GM19025 (cell line): ENCODE data around the gene RNASEH2A.
"Not testable (repeated sequence)": the region's sequence is repeated elsewhere in the genome, so short reads cannot be mapped to it uniquely, and the experiment has no call there.

Source experiments
- ATAC-seq: cut with Tn5 transposase; IDR thresholded peaks from one replicate; pipeline ENCODE4 v1.9.1; 2021; ENCODE audit warnings: mild to moderate bottlenecking, low read depth, moderate library complexity; ENCODE audit not compliant: unreplicated experiment

Gene RNASEH2A

GRCh38 chr19:12825254-12826131, 19.1 kb downstream of the RNASEH2A start:
- no peak for ATAC-seq

DNA sequence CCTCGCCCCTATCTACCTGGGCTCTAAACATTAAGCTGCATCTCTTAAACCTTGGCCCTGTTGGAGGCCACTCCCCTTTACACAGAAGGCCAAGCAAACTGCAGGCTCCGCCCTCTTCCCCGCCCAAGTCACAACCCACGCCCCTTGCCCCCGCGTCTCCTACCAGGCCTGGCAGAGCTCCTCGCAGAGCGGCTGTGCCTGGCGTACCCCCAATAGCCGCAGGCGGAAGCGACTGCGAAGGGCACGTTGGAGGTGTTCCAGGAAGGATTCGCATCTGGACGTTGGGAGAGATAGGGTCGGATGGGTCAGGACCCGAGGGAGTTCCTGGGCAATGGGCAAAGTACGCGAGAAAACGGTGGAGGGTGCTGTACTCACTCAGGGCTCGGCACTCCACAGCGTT, 22.1 kb downstream of the RNASEH2A start:
- ATAC-seq: no peak

DNA sequence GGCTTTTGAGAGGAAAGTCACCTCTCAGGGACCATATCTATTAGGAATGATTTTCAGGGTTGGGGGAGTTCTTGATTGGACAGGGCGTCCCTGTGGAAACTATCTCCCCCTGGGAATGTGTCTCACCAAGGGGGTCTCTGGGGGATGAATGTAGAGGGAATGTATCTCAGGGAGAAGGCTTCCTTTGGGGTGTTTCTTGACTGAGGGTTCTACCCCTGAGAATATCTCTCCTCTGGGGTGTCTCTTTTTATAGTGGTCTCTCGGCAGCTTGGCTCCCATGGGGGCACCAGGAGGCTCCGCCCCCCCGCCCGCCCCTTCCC, 27.0 kb downstream of the RNASEH2A start:
- no peak for ATAC-seq

DNA sequence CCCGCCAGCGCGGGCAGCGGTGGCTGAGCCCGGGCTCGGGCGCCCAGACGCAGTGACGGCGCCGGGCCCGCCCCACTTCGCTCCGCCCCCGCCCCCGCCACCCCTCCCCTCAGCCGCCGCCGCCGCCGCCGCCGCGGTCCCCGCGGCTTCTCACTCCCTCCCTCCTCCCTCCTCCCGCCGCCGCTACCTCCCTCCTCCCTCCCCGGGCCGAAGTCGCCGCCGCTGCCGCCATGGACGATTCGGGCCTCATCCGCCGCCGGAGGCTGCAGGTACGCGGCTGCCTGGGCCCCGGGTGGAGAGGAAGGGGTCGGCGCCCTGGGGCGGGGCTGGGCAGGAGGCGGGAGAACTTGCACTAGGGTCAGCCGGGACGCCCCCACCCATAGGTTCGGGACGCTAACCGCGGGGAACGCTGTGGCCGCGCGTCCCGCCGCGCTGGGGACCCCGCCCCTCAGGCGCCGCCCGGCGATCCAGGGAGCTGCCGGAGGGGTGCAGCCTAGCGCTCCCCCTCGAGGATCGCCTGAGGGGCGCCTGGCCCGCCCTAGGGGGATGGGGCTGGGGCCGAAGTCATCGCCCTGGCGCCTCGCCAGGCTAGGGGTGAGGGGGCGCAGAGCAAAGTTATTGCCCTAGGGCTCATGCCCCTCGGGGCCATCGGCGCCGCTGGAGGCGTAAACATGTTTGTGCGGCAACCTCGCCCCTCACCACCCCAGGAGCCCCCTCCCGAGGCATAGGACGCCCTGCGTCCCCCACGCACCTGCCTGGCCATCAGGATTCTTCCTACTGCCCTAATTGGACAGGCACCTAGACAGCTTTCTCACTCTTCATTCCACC, 27.6 kb downstream of the RNASEH2A start:
- no peak for ATAC-seq

DNA sequence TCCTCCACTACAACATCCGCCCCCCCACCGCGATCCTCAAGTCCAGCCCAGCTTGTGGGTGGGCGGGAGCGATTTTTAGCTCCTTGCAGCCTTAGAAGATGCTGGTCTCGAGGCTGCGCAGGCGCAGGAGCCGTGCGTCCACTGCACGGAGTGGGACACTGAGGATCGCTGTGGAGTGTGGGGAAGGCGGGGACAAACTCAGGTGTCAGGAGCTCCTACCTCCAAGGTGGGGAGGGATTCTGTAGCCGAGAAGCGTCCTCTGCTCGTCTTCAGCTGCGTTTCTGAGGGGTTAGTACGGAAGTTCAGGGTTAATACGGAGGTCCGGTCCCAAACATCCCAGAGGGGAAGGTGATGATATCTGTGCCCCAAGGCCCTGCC, 28.2 kb downstream of the RNASEH2A start, which contains the start of gene RTBDN:
Gene RTBDN, minus strand, starts transcription at position 14 of the 378 bp plus-strand sequence. CDS start 4,600 bp downstream, outside the sequence.
- ATAC-seq: no peak

- no peak for ATAC-seq
Observed at GRCh38 chr19:12834976-12835757, 28.8 kb downstream of the RNASEH2A start.

GRCh38 chr19:12836529-12836863, 30.1 kb downstream of the RNASEH2A start:
- ATAC-seq: no peak

- ATAC-seq: no peak
Observed at GRCh38 chr19:12837225-12837624, 30.8 kb downstream of the RNASEH2A start.

DNA sequence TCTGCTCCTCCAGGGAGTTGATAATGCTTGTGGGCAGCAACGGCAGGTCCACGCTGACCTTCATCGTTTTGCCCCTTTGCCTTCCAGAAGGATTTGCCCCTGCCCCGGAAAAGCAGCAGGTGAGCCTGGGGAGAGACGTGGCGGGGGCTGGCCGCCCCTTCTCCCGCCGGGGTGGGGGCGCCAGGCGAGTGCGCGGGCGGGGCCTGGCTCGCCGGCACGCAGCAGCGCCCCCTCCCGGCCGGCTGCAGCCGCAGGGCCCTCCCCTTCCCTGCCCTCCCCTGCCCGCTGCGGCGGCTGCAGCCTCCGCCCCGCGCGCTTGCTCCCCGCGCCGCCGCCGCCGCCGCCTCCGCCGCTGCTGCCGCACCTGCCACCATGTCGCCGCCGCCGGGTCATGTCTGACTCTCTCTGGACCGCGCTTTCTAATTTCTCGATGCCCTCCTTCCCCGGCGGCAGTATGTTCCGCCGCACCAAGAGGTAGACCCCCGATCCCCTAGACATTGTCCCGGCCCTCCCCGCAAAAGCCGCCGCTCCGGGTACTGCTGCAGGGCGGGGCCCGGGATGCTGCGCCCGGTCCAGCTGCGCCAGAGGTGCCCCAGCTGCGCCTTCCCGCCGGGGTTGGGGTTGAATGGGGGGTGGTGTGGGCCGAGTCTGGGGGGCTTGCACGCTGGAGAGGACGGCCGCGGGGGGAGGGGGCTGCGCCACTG, 31.9 kb downstream of the RNASEH2A start, which contains the start of gene MAST1:
Gene MAST1, plus strand, starts transcription at position 334 of the 704 bp plus-strand sequence. Its CDS starts 58 bp downstream, at position 392.
- ATAC-seq: no peak

DNA sequence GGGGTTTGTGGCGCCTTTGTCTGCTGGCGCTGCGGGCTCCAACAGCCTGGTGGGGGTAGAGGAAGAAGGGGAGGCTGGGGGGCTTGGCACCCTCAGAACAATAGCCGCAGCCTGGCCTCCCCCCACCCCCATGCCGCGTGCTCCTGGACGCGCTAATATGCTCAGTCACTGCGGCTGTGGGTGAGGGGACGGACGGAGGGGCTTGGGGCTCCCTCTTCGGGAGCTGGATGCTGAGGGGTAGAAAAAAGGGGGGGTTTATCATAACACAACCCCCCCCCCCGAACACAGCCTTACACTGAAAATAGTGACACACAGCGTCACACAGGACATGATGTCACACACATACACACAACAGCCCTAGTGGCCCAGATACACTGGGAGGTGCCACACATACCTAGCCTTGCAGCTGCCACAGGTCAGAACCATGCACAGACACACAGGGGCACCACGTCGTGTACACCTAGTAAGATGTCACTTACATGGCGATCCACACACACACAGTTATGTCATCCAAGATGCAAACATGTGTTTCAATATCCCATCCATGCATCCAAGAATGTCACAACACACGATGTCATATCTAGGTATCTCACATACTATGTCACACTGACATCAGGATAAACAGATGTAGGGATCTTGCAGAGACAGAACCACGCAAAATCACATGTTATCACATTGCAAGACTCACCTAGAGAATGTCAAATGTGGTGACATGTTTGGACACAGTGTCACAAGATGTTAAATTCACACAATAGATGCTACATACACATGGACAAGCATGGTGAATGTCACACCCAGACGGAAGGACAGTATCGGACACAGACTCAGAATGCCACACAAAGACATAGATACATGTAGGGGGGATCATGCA, 32.7 kb downstream of the RNASEH2A start:
- ATAC-seq: no peak

GRCh38 chr19:12840091-12841079, 34.0 kb downstream of the RNASEH2A start:
- no peak for ATAC-seq

- ATAC-seq: no peak
Observed at GRCh38 chr19:12841094-12841493, 34.7 kb downstream of the RNASEH2A start.

- ATAC-seq: no peak
Observed at GRCh38 chr19:12842511-12842910, 36.1 kb downstream of the RNASEH2A start.

- ATAC-seq: no peak
Observed at GRCh38 chr19:12843328-12843727, 36.9 kb downstream of the RNASEH2A start.

GRCh38 chr19:12843999-12844732, 37.8 kb downstream of the RNASEH2A start:
- no peak for ATAC-seq

- ATAC-seq: not testable (repeated sequence)
Observed at GRCh38 chr19:12846613-12847012, 40.2 kb downstream of the RNASEH2A start.
